GM13977 (cell line): Measurements from ENCODE around the gene ETS1.

Source experiments
- DNase-seq: peaks from one replicate; pipeline ENCODE4 v3.0.0; 2012; ENCODE audit warnings: low spot score
- in situ Hi-C: fragments of 300-500 bp; cut with MboI; formaldehyde crosslinking; loops from one replicate; pipeline ENCODE4 v1.12.0; 2022; ENCODE audit warnings: low sequenced_read_pairs, low pct_unique_long_range_greater_than_20kb, mixed read lengths, inconsistent platforms; ENCODE audit not compliant: unreplicated experiment
- TF ChIP-seq, protein P1 (sequence below): IDR thresholded peaks from 2 replicates; pipeline ENCODE4 v1.5.1; 2012; ENCODE audit warnings: mild to moderate bottlenecking, control low read depth; ENCODE audit not compliant: insufficient read depth; ENCODE audit errors: extremely low read depth, missing control alignments

Gene ETS1

DNA sequence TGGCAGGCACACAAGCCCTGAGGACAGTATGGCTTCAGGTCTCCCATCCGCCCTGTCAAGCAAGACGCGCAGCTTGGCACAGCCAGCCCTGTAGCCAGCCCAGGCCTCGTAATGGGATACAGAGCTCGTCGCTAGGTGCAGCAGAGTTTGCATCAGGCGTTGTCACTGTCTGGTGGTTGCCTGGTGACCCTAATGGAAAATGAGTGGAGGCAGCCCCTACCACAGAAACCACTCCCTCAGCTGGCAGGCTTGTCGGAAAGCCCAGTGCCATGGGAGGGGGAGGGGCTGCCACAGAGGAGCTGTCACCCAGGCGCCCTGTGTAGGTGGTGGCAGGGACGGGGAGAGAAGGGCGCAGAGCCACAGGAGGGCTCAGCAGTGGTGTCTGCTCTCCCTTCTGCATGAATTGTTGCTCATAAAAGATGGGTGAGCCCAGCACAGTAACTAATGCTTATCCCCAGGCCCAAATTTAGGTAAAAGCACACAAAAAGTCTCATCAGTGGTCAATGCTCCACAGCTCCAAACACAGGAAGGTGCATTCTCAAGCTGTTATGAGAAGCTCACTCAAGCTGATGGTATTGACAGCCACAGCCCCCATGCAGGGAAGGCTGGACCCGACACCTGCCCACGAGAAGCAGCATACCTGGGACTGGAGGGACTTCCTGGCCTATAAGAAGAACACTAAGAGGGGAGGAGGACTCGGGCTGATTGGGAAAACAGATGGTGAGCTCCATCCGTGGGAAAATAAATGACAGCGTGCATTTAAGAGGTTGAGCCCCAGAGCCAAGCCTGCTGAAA is 164.6 kb downstream of the ETS1 start:
- in situ Hi-C loops: no loop called here
- TF ChIP-seq, protein P1, sequence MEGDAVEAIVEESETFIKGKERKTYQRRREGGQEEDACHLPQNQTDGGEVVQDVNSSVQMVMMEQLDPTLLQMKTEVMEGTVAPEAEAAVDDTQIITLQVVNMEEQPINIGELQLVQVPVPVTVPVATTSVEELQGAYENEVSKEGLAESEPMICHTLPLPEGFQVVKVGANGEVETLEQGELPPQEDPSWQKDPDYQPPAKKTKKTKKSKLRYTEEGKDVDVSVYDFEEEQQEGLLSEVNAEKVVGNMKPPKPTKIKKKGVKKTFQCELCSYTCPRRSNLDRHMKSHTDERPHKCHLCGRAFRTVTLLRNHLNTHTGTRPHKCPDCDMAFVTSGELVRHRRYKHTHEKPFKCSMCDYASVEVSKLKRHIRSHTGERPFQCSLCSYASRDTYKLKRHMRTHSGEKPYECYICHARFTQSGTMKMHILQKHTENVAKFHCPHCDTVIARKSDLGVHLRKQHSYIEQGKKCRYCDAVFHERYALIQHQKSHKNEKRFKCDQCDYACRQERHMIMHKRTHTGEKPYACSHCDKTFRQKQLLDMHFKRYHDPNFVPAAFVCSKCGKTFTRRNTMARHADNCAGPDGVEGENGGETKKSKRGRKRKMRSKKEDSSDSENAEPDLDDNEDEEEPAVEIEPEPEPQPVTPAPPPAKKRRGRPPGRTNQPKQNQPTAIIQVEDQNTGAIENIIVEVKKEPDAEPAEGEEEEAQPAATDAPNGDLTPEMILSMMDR: no peak
- no peak for DNase-seq

DNA sequence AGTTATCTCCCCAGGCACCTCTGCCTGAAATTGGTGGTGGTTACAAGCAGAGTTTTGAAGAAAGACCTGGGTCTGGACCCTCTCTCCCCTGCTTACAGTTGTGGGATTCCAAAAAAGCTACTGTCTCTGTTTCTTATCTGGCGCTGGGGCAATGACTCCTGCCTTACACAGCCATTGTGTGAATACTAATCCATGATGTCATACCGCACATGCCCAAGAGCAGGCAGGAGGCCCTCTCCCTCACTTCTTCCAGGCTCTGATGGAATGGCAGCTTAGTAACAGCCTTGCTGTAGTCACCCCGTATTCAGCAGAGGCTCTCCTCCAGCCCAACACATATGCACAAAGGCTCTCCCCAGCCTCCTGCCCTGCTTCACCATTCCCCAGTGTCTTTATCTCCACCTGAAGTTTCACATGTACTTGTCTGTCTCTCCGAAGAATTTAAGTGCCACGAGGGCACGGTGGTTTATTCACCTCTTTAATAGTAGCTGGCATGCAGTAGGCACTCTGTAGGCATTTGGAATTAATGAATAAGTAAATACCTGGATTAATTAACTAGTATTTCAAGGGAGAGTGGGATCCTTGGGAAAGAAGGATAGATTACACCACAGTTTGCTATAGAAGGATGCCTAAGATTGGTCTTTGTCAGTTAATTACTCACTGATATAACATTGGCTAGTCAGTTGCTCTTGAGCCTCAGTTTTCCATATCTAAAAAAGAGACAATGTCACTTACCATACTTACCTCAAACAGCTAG is 165.6 kb downstream of the ETS1 start:
- TF ChIP-seq, protein P1: no peak
- no peak for DNase-seq
- in situ Hi-C loops: no loop called here

DNA sequence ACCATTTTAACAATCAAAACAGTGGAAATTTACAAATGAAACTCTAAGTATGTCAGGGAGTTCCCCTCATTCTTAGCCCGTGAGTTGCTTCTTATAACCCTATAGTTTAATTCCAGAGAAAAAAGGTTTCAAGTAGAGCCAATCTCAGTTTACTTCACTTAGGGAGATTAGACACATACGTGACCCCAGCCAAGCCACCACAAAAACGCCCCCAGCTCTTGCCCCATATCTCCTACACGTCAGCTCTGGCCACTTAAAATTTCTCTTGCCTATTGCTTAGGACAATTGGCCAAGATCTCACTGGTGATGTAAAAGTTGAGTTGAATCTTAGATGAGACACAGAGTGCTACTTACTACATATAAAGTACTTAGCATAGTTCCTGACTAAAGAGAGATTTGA is 166.4 kb downstream of the ETS1 start:
- TF ChIP-seq, protein P1: no peak
- DNase-seq: no peak
- in situ Hi-C loops: no loop called here

DNA sequence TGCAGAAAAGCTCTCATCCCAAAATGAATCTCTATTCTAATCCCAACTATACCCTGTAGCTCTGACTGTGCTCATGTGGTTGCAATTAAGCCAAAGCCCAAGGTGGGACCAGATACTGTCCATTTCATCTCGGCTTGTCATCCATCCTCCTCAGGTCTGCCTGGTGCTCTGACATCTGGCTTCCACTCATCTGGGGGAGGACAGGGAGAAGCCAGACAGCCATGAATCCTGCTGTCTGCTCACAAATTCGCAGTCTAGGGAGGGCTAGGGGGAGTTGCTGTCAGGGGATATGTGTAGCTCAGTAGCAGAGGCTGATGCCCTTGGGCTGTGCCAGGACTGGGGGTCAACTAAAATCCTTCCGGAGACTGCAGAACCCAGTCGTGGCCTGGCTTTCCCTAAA is 167.1 kb downstream of the ETS1 start:
- TF ChIP-seq, protein P1: no peak
- DNase-seq: no peak
- in situ Hi-C loops: no loop called here

DNA sequence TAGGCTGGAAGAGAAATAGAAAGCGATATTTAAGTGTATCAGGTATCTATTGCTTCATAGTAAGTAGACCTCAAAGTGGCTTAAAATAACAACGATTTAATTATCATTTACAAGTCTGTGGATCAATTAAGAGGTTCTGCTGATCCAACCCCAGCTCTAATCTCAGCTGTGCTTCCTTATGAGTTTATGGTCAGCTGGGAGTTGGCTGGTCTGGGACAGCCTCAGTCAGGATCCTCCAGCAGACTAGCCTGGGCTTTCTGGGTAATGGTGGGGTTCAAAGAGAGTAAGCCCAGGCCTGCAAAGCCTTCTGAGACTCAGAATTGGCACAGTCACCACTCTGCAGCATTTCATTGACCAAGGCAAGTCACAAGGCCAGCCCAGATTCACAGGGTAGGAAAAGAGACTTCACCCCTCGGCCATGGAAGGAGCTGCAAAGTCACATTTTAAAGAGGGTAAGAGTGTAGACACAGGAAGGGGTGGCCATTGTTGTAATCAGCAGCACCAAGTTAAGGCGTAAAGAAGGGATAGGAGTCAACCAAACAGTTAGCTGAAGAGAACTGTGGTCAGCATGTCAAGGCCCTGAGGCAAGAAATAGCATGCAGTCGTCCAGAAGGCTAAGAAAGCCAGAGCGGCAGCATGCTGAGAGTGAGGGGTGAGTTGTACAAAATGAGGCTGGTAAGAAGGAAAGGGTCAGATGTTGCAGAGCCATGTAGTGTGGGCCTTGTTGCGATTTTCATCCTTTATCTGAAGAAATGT is 168.2 kb downstream of the ETS1 start:
- in situ Hi-C loops: no loop called here
- DNase-seq: no peak
- TF ChIP-seq, protein P1: no peak

DNA sequence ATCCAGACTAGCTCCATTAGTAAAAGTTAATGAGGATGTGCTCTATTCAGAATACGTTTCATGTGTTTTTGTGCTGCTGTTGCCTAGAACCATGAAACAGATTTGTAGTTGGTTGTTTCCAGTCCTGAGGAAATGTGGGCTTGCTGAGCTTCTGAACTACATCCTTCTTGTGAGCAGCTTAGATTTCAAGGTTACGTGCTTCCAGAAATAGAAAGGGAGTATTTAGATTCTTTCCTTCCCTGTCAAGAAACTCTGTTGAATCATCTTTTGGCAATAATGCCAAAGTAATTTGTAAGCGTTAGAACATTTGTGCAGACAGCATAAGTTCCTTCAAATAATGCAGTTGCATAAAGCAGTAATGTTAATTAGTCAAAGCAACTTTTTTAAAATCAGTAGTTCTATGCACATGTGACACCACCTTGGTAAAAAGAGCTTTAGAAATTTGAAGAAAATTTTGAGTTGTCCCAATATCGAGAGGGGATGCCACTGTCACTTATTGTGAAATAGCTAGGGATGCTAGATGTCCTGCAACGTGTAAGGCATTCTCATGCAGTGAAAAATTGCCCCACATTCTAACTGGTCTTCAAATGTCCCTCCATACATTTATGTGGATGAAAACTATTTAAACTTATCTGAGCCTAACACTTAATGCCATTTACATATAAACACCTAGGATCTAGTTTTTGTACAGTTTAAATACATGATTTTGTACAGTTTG is 169.6 kb downstream of the ETS1 start:
- in situ Hi-C loops: no loop called here
- TF ChIP-seq, protein P1: no peak
- no peak for DNase-seq
